Measurements from ENCODE around the gene FGF14. TPM values are rescaled to one million over a fixed set of nuclear protein-coding genes. Genes with fewer than 3 reads are reported as not detected.
"Not testable (repeated sequence)": the region's sequence is repeated elsewhere in the genome, so short reads cannot be mapped to it uniquely, and the experiment has no call there.

The FGF14 gene
- total and polyA plus RNA-seq, 2 experiments from 2014 or later: 0.03 TPM; not detected in 1

GRCh38 chr13:102138635-102139190 lies 263.1 kb downstream of the FGF14 start (continued):
- no peak for TF ChIP-seq ZNF462 (CRISPR knock-in tag; IDR thresholded peaks at IDR 0.05)
- TF ChIP-seq STAT1 (IDR thresholded peaks at IDR 0.05; ENCODE audit: unreplicated experiment): no peak
- no peak for TF ChIP-seq EZH2 (IDR thresholded peaks at IDR 0.05; ENCODE audit: low read depth, unreplicated experiment)

GRCh38 chr13:102137904-102138303 lies 263.9 kb downstream of the FGF14 start:
- not testable (repeated sequence) for H3K9me2 ChIP-seq (ENCODE audit: insufficient read depth); H3F3A ChIP-seq (replicated peaks; ENCODE audit: low read depth); H4K20me1 ChIP-seq (replicated peaks; ENCODE audit: insufficient read depth); H3K27ac ChIP-seq (ENCODE audit: low read depth); DNase-seq (ENCODE audit: low spot score); H3K27me3 Mint-ChIP-seq (ENCODE audit: insufficient read depth, low read depth, poor library complexity); H3K4me1 ChIP-seq (ENCODE audit: insufficient read depth); H2AFZ ChIP-seq; H3K36me3 Mint-ChIP-seq (ENCODE audit: low read depth); H3K9me3 Mint-ChIP-seq; H3K79me2 ChIP-seq (replicated peaks; ENCODE audit: insufficient read depth); H3K27me3 ChIP-seq (ENCODE audit: insufficient read depth); H3K4me2 ChIP-seq; H3K36me3 ChIP-seq (ENCODE audit: insufficient read depth); H3K27ac Mint-ChIP-seq; H3K4me3 ChIP-seq; ATAC-seq; H3K4me1 Mint-ChIP-seq; H3K4me3 Mint-ChIP-seq

GRCh38 chr13:102136735-102137296 lies 265.0 kb downstream of the FGF14 start:
- H3K4me3 ChIP-seq: no peak overlapping the region
- H3K27me3 Mint-ChIP-seq (ENCODE audit: insufficient read depth, low read depth, poor library complexity): no peaks in the 10 kb centered on the region
- TF ChIP-seq REST (IDR thresholded peaks at IDR 0.05; ENCODE audit: unreplicated experiment) (no peak), ETS1 (IDR thresholded peaks at IDR 0.05) (no peak), NANOG (IDR thresholded peaks at IDR 0.05; ENCODE audit: borderline replicate concordance) (no peak)

More at GRCh38 chr13:102136735-102137296, 265.0 kb downstream of the FGF14 start:
- DNase-seq (ENCODE audit: low spot score): no peak
- no peaks in the 10 kb centered on the region for H3K4me1 Mint-ChIP-seq
- Histone ChIP-seq H3K27me3 (ENCODE audit: insufficient read depth) (no peaks in the 10 kb centered on the region), H3K4me1 (ENCODE audit: insufficient read depth) (no peaks in the 10 kb centered on the region), H3K36me3 (ENCODE audit: insufficient read depth) (no peaks in the 10 kb centered on the region), H3K27ac (ENCODE audit: low read depth) (no peak overlapping the region), H2AFZ (no peak overlapping the region), H3K4me2 (no peak overlapping the region), H4K20me1 (replicated peaks; ENCODE audit: insufficient read depth) (no peaks in the 10 kb centered on the region), H3K9me2 (ENCODE audit: insufficient read depth) (peaks cover 5% of the 10 kb centered on the region; the same call in 1 of the 2 replicates), H3K79me2 (replicated peaks; ENCODE audit: insufficient read depth) (no peaks in the 10 kb centered on the region), H3F3A (replicated peaks; ENCODE audit: low read depth) (no peaks in the 10 kb centered on the region)
- no peaks in the 10 kb centered on the region for H3K9me3 Mint-ChIP-seq
- H3K36me3 Mint-ChIP-seq (ENCODE audit: low read depth): no peaks in the 10 kb centered on the region
- no peak for ATAC-seq
- H3K27ac Mint-ChIP-seq: no peak overlapping the region
- H3K4me3 Mint-ChIP-seq: no peak overlapping the region

All from GM23338 (cell line).